ENCODE measurements around the gene LCOR. TPM values are rescaled to one million over a fixed set of nuclear protein-coding genes. Genes with fewer than 3 reads are reported as not detected.
A peak's percentile ranks its signal among the peaks of the same experiment; 100 is the strongest.

Gene LCOR
- total and polyA plus RNA-seq, 9 of the 15 experiments (the other 6 are each of a cell fraction or from before 2014, with no cell fraction given) = 3.6 to 25.2 (median 14.4) TPM

GRCh38 chr10:96829029-96829773 lies 2.9 kb upstream of the LCOR start (continued):
- TF ChIP-seq BRCA1 (IDR thresholded peaks at IDR 0.05) (no peak), BRCA1 (CRISPR knock-in tag; IDR thresholded peaks at IDR 0.05) (no peak), MAFF (IDR thresholded peaks at IDR 0.05; ENCODE audit: low read length) (no peak), C11orf30 (IDR thresholded peaks at IDR 0.05; ENCODE audit: low read depth) (no peak), ETS2 (tag; IDR thresholded peaks at IDR 0.05; ENCODE audit: borderline replicate concordance, poor library complexity, severe bottlenecking) (no peak), HOXB6 (CRISPR knock-in tag; IDR thresholded peaks at IDR 0.05; ENCODE audit: borderline replicate concordance) (no peak), CBX8 (IDR thresholded peaks at IDR 0.05; ENCODE audit: borderline replicate concordance, extremely low read depth, low read depth, low read length, poor library complexity, severe bottlenecking) (no peak), JUN (IDR thresholded peaks at IDR 0.05; ENCODE audit: borderline replicate concordance, low read depth, low read length) (no peak), JUN (CRISPR knock-in tag; IDR thresholded peaks at IDR 0.05; ENCODE audit: borderline replicate concordance) (no peak), ZNF124 (CRISPR knock-in tag; IDR thresholded peaks at IDR 0.05) (no peak), ZBTB17 (CRISPR knock-in tag; IDR thresholded peaks at IDR 0.05) (peak; percentile 97), BRD4 (IDR thresholded peaks at IDR 0.05) (no peak), NR2C1 (IDR thresholded peaks at IDR 0.05) (peak; percentile 10; the same call in 1 of the 2 replicates), NR2C1 (tag; IDR thresholded peaks at IDR 0.05) (no peak), ZFP91 (CRISPR knock-in tag; IDR thresholded peaks at IDR 0.05) (peak; percentile 88), CCNT2 (IDR thresholded peaks at IDR 0.05; ENCODE audit: borderline replicate concordance, extremely low read depth, insufficient read length, low read depth, low read length) (no peak), CBX3 (IDR thresholded peaks at IDR 0.05; ENCODE audit: borderline replicate concordance in 1 of 2, low read length in 2 of 2) (peak in 1 of 2 experiments; percentile 45; a peak in 1 of 3 replicates)
